Endothelial cell of umbilical vein (primary cell): ENCODE measurements around the gene MT1F. TPM values are rescaled to one million over a fixed set of nuclear protein-coding genes. Genes with fewer than 3 reads are reported as not detected.

Source experiments
- BruUV-seq: library from RNA; stranded (reverse); fragments of 400-500 nt; replicated peaks from 2 replicates; lab custom pipeline; 2021; lab: Mats Ljungman, UMichigan
- CTCF ChIA-PET: fragments of 300-600, 350-600 bp; sonication (Branson Sonifier 250); formaldehyde crosslinking; loops from one replicate; lab custom pipeline; 2021; ENCODE audit warnings: antibody characterized with exemption, inconsistent platforms; lab: Charles Lee
- POLR2A ChIA-PET: fragments of 300-600, 350-600 bp; sonication (Branson Sonifier 250); formaldehyde crosslinking; loops from one replicate; lab custom pipeline; 2021; ENCODE audit warnings: antibody characterized with exemption, inconsistent platforms; lab: Charles Lee
- DNase-seq: peaks from one replicate; pipeline ENCODE4 v3.0.0-alpha.2; 2011; ENCODE audit warnings: low read depth, low spot score
- FAIRE-seq: peaks from 2 replicates; lab custom pipeline; 2011; peaks lifted over from hg19 to GRCh38; lab: Jason Lieb, UNC
- H2AFZ ChIP-seq: 2 replicates; pipeline ENCODE4 v1.6.0; 2012; ENCODE audit warnings: low read depth, low read length, control low read depth, inconsistent platforms
- H3K27ac ChIP-seq: 2 replicates; pipeline ENCODE4 v1.5.1; 2011; ENCODE audit warnings: low read depth, mild to moderate bottlenecking, control low read depth, low read length, moderate library complexity; ENCODE audit not compliant: insufficient read depth
- H3K27me3 ChIP-seq, 2 experiments: 2 replicates each; pipeline versions ENCODE4 v1.6.0 to v1.6.1; 2011; ENCODE audit warnings: low read length in 2 of 2, mixed read lengths in 1 of 2; ENCODE audit not compliant: control insufficient read depth in 2 of 2, insufficient read depth in 2 of 2
- H3K36me3 ChIP-seq, 2 experiments: 2 replicates in 1 of 2; 3 replicates in 1 of 2; pipeline ENCODE4 v1.5.1; 2011; ENCODE audit warnings: low read length in 2 of 2, mild to moderate bottlenecking in 1 of 2, moderate library complexity in 1 of 2; ENCODE audit not compliant: control insufficient read depth in 2 of 2, insufficient read depth in 2 of 2; ENCODE audit errors: extremely low read depth in 1 of 2
- H3K4me1 ChIP-seq: 3 replicates; pipeline ENCODE4 v1.5.1; 2011; ENCODE audit warnings: mild to moderate bottlenecking, low read length; ENCODE audit not compliant: control insufficient read depth, insufficient read depth; ENCODE audit errors: extremely low read depth
- H3K4me2 ChIP-seq: 2 replicates; pipeline ENCODE4 v1.6.1; 2011; ENCODE audit warnings: low read length, control low read depth, mixed read lengths; ENCODE audit not compliant: insufficient read depth
- H3K4me3 ChIP-seq, 3 experiments: fragments of 200-600 bp in 1 of 3; sonication (generic), shearing (Covaris generic) in 1 of 3; replicated peaks in 1 of 3; 2 replicates each; pipeline ENCODE4 v1.5.1; 2011 to 2016; ENCODE audit warnings: control low read depth in 3 of 3, low read length in 3 of 3, mild to moderate bottlenecking in 2 of 3, inconsistent platforms in 1 of 3, low read depth in 1 of 3, moderate library complexity in 1 of 3; ENCODE audit not compliant: insufficient read depth in 1 of 3
- H3K79me2 ChIP-seq: 2 replicates; pipeline ENCODE4 v1.6.0; 2012; ENCODE audit warnings: low read length, inconsistent platforms; ENCODE audit not compliant: control insufficient read depth, insufficient read depth
- H3K9ac ChIP-seq: replicated peaks from 2 replicates; pipeline ENCODE3; 2011; ENCODE audit warnings: low read length, control low read depth; ENCODE audit not compliant: insufficient read depth; ENCODE audit errors: extremely low read depth
- H3K9me1 ChIP-seq: replicated peaks from 3 replicates; pipeline ENCODE4 v1.6.0; 2011; ENCODE audit warnings: mild to moderate bottlenecking, low read length; ENCODE audit not compliant: control insufficient read depth, insufficient read depth; ENCODE audit errors: extremely low read depth
- H3K9me3 ChIP-seq: replicated peaks from 2 replicates; pipeline ENCODE4 v1.5.1; 2012; ENCODE audit warnings: low read length, inconsistent platforms; ENCODE audit not compliant: control insufficient read depth, insufficient read depth
- H4K20me1 ChIP-seq: replicated peaks from 2 replicates; pipeline ENCODE3; 2011; ENCODE audit warnings: mild to moderate bottlenecking, low read length; ENCODE audit not compliant: control insufficient read depth, insufficient read depth; ENCODE audit errors: extremely low read depth
- EZH2 ChIP-seq: IDR thresholded peaks from 2 replicates; pipeline ENCODE4 v1.6.1; 2012; ENCODE audit warnings: borderline replicate concordance, low read depth, mild to moderate bottlenecking, moderate library complexity, low read length, inconsistent platforms; ENCODE audit not compliant: severe bottlenecking
- FOS ChIP-seq: IDR thresholded peaks from 2 replicates; pipeline ENCODE4 v1.6.1; 2011; ENCODE audit warnings: mild to moderate bottlenecking, low read length, moderate library complexity, borderline replicate concordance; ENCODE audit not compliant: insufficient read depth
- GATA2 ChIP-seq: IDR thresholded peaks from 2 replicates; pipeline ENCODE4 v1.7.0; 2011; ENCODE audit warnings: low read depth, mild to moderate bottlenecking, moderate library complexity, mixed read lengths, low read length; ENCODE audit not compliant: insufficient read length, insufficient read depth
- JUN ChIP-seq: IDR thresholded peaks from 2 replicates; pipeline ENCODE4 v1.6.1; 2011; ENCODE audit warnings: borderline replicate concordance, low read depth; ENCODE audit not compliant: insufficient read length, insufficient read depth
- MYC ChIP-seq: IDR thresholded peaks from one replicate; pipeline ENCODE4 v1.6.1; 2011; ENCODE audit warnings: mild to moderate bottlenecking, low read depth, low read length
- POLR2A ChIP-seq: IDR thresholded peaks from 2 replicates; pipeline ENCODE4 v1.6.1; 2012; ENCODE audit warnings: low read depth, mild to moderate bottlenecking, control low read depth, low read length
- POLR2AphosphoS5 ChIP-seq: IDR thresholded peaks from 2 replicates; pipeline ENCODE4 v1.6.1; 2012; ENCODE audit warnings: low read depth, mild to moderate bottlenecking, control low read depth, low read length, moderate library complexity; ENCODE audit not compliant: insufficient read depth
- dilution Hi-C: fragments of 300-500 bp; cut with MboI; formaldehyde crosslinking; loops from one replicate; pipeline ENCODE4 v1.15.0; 2019; ENCODE audit warnings: low sequenced_read_pairs; ENCODE audit not compliant: extremely low pct_ligation_motif_present
- intact Hi-C: fragments of 100-400 bp; cut with micrococcal nuclease; formaldehyde crosslinking; loops from one replicate; pipeline ENCODE4 v1.10.0; 2022
- polyA plus RNA-seq, 4 experiments: library from polyadenylated mRNA; depleted of rRNA in 3 of 4; stranded (reverse) in 3 of 4; unstranded in 1 of 4; fragments of >200 nt; gene quantifications; 2 replicates each; pipeline versions ENCODE4 v1.2.1 to v1.2.3, GENCODE V29; 2011 to 2012; ENCODE audit warnings: missing spikeins in 1 of 4
- total RNA-seq: library from RNA; stranded (reverse); gene quantifications from 2 replicates; pipeline ENCODE4 v1.2.3, GENCODE V29; 2021
- TF ChIP-seq, protein P1 (sequence below): IDR thresholded peaks from 2 replicates; pipeline ENCODE4 v1.6.1; 2011; ENCODE audit not compliant: insufficient read depth, insufficient read length
- TF ChIP-seq, protein P2 (sequence below), 2 donors: IDR thresholded peaks; 1 replicate in 1 of 2; 2 replicates in 1 of 2; pipeline ENCODE4 v1.5.1; 2011; ENCODE audit warnings: low read length in 2 of 2, mild to moderate bottlenecking in 2 of 2, moderate library complexity in 2 of 2, control low read depth in 1 of 2, inconsistent platforms in 1 of 2, low read depth in 1 of 2; ENCODE audit not compliant: insufficient read depth in 1 of 2; ENCODE audit errors: extremely low read depth in 1 of 2

The MT1F gene
- total and polyA plus RNA-seq, 2 donors (not counting 3 experiments of a cell fraction or from before 2014, with no cell fraction given): 2.2 to 2.6 TPM

- dilution Hi-C loops: no loop called here
- POLR2A ChIA-PET: no interaction called here
- BruUV-seq: no TSS peak
Observed at GRCh38 chr16:56647641-56648431, 9.9 kb upstream of the MT1F start.

DNA sequence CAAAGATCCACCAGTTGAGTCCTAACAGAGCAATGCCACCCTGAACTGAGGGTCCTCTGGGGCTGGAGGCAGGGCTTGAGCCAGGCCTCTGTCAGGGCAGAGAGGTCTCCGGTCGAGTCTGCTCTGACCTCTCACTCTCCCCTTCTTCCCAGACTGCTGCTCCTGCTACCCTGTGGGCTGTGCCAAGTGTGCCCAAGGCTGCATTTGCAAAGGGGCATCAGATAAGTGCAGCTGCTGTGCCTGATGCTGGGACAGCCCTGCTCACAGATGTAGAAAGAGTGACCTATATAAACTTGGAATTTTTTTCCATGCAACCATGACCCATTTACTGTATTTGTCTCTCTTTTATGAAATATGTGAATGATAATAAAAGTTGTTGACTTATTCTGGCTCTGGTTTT, 8.5 kb upstream of the MT1F start:
- CTCF ChIA-PET: interaction anchor here (1.1 kb wide), 1 partner anchor 52 kb away, joined by 4 read pairs; no protein-coding TSS in a partner anchor
- H4K20me1 ChIP-seq: no peaks in the 10 kb centered on the region
- no peaks in the 10 kb centered on the region for H3K79me2 ChIP-seq
- no peak overlapping the region for H3K9ac ChIP-seq
- peaks cover 46 to 59% of the 10 kb centered on the region in 2 experiments for H3K27me3 ChIP-seq
- POLR2A ChIA-PET: no interaction called here
- TF ChIP-seq JUN: no peak
- TF ChIP-seq, protein P1, sequence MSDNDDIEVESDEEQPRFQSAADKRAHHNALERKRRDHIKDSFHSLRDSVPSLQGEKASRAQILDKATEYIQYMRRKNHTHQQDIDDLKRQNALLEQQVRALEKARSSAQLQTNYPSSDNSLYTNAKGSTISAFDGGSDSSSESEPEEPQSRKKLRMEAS: no peak
- TF ChIP-seq GATA2: no peak
- no peak for TF ChIP-seq MYC
- TF ChIP-seq FOS: no peak
- no peak for TF ChIP-seq POLR2AphosphoS5
- no peak for TF ChIP-seq EZH2
- no peak for TF ChIP-seq POLR2A
- TF ChIP-seq, protein P2, sequence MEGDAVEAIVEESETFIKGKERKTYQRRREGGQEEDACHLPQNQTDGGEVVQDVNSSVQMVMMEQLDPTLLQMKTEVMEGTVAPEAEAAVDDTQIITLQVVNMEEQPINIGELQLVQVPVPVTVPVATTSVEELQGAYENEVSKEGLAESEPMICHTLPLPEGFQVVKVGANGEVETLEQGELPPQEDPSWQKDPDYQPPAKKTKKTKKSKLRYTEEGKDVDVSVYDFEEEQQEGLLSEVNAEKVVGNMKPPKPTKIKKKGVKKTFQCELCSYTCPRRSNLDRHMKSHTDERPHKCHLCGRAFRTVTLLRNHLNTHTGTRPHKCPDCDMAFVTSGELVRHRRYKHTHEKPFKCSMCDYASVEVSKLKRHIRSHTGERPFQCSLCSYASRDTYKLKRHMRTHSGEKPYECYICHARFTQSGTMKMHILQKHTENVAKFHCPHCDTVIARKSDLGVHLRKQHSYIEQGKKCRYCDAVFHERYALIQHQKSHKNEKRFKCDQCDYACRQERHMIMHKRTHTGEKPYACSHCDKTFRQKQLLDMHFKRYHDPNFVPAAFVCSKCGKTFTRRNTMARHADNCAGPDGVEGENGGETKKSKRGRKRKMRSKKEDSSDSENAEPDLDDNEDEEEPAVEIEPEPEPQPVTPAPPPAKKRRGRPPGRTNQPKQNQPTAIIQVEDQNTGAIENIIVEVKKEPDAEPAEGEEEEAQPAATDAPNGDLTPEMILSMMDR (IDR thresholded peaks at IDR 0.05; ENCODE audit: extremely low read depth in 1 of 2, insufficient read depth in 1 of 2, low read depth in 1 of 2, low read length in 2 of 2): no peak
- no peaks in the 10 kb centered on the region for H3K9me3 ChIP-seq
- no peaks in the 10 kb centered on the region for H3K36me3 ChIP-seq
- H2AFZ ChIP-seq: no peak overlapping the region
- intact Hi-C loops (no loop called here), dilution Hi-C loops (no loop called here)
- H3K4me1 ChIP-seq: no peaks in the 10 kb centered on the region
- no peak overlapping the region for H3K4me3 ChIP-seq
- DNase-seq: no peak
- no peak overlapping the region for H3K27ac ChIP-seq
- H3K9me1 ChIP-seq: no peaks in the 10 kb centered on the region
- no peak overlapping the region for H3K4me2 ChIP-seq
- no peak for FAIRE-seq
- BruUV-seq: no TSS peak

More at GRCh38 chr16:56647641-56648431, 9.9 kb upstream of the MT1F start:
- Histone ChIP-seq H3K9me3 (no peaks in the 10 kb centered on the region), H3K27me3 (peaks cover 50 to 71% of the 10 kb centered on the region in 2 experiments), H4K20me1 (no peaks in the 10 kb centered on the region), H3K4me1 (peaks cover 7% of the 10 kb centered on the region), H3K9me1 (no peaks in the 10 kb centered on the region), H3K9ac (no peak overlapping the region), H3K4me3 (no peak overlapping the region), H3K27ac (no peak overlapping the region), H3K36me3 (no peaks in the 10 kb centered on the region), H2AFZ (no peak overlapping the region), H3K79me2 (no peaks in the 10 kb centered on the region), H3K4me2 (no peak overlapping the region)
- peak; percentile 66 for TF ChIP-seq EZH2
- TF ChIP-seq FOS: no peak
- no peak for TF ChIP-seq POLR2A
- TF ChIP-seq GATA2: no peak
- no peak for TF ChIP-seq JUN
- no peak for FAIRE-seq
- no peak for DNase-seq
- intact Hi-C loops: no loop called here
- CTCF ChIA-PET: no interaction called here
